Measurements from ENCODE around the gene SCYL1.

SCYL1 gene

DNA sequence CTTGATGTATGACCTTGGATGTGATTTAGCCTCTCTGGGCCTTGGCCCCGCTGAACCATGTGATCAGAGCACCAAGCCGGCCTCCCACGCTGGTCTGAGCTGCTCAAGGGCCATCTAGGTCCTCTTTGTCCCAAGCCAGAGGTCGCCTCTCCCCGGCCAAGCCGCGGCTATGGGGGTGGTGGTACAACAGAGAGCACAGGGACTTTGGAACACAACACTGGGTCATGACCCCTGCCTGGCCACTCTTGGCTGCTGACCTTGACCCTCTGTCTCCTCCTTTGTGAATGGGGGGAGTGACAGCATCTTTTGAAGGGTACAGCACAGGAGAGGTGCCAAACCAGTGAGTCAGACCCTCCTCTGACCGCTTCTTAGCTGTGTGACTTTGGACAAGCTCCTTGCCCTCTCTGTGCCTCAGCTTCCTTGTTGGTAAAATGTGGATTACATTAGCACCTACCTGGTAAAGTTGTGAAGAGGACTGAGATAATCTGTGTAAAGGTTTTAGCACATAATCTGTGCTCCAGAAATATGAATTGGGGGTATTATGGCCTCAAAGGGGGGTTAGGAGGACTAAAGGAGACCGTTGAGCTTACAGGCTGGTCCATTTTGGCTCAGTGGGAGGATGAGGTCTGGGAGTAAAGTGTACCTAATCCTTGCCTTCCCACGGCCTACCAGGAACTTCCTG lies 4.7 kb downstream of the SCYL1 start:
- no peak overlapping the region for H2AFZ ChIP-seq
- no peaks in the 10 kb centered on the region for H3K4me1 ChIP-seq
- no peaks in the 10 kb centered on the region for H3K36me3 ChIP-seq (ENCODE audit: control insufficient read depth, insufficient read depth, low read length)
- H3K27ac ChIP-seq, result no peak overlapping the region
- H3K4me2 ChIP-seq (ENCODE audit: low read length), result no peak overlapping the region
- H3K9me3 ChIP-seq (ENCODE audit: control insufficient read depth, low read length), result no peaks in the 10 kb centered on the region
- H3K79me2 ChIP-seq, result peaks cover 3% of the 10 kb centered on the region
- TF ChIP-seq CTCF (IDR thresholded peaks at IDR 0.05), result no peak
- H3K4me3 ChIP-seq (ENCODE audit: low read depth, low read length), result no peak overlapping the region
- no peaks in the 10 kb centered on the region for H3K27me3 ChIP-seq (ENCODE audit: control insufficient read depth, insufficient read depth, low read length)
- H3K9ac ChIP-seq, result no peak overlapping the region

DNA sequence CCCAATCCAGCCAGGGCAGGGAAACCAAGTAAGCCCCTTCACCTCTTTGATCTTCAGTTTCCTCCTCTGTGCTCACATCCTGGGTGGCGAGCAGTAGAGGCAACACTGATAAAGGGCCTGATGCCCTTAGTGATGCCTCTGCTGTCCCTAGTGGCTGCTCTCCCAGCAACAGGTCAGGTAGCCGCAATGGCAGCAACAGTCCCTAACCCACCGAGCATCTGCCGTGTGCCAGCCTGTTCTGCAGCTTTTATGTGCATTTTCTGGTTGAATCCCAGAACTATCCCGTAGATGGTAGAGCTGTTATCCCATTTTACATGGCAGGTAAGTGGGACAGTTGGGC lies 5.2 kb downstream of the SCYL1 start:
- TF ChIP-seq CTCF (IDR thresholded peaks at IDR 0.05), result no peak
- H3K27me3 ChIP-seq (ENCODE audit: control insufficient read depth, insufficient read depth, low read length), result no peaks in the 10 kb centered on the region
- H3K9ac ChIP-seq, result no peak overlapping the region
- H3K27ac ChIP-seq, result no peak overlapping the region
- no peak overlapping the region for H2AFZ ChIP-seq
- H3K4me2 ChIP-seq (ENCODE audit: low read length), result no peak overlapping the region
- H3K79me2 ChIP-seq, result peaks cover 3% of the 10 kb centered on the region
- no peaks in the 10 kb centered on the region for H3K4me1 ChIP-seq
- no peak overlapping the region for H3K4me3 ChIP-seq (ENCODE audit: low read depth, low read length)
- no peaks in the 10 kb centered on the region for H3K36me3 ChIP-seq (ENCODE audit: control insufficient read depth, insufficient read depth, low read length)
- H3K9me3 ChIP-seq (ENCODE audit: control insufficient read depth, low read length), result no peaks in the 10 kb centered on the region

DNA sequence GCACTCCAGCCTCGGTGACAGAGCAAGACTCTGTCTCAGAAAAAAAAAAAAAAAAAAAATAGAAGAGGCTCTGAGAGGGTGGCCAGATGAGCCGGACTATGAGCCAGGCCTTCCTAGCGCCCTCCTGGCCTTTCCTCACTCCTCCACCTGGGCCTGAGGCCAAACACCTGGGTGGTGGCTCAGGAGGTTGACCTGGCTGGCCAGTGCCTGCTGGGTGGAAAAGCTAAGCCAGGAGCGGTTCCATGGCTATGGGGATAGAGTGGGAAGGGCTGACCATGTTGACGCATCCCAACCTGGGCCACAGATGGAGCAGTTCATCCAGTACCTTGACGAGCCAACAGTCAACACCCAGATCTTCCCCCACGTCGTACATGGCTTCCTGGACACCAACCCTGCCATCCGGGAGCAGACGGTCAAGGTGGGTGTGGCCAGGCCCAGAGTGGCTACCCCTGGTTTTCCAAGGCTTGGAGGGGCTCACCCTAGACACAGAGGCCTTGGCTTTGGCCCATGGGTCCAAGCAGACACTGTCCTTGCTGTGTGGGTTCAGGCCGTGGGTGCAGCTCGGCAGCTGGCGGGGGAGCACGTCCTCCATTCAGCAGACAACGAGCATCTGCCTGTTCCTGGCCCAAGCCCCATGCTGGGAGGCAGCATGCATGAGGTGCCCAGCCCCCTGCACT lies 7.6 kb downstream of the SCYL1 start:
- H3K4me2 ChIP-seq (ENCODE audit: low read length), result no peak overlapping the region
- H3K9me3 ChIP-seq (ENCODE audit: control insufficient read depth, low read length), result no peaks in the 10 kb centered on the region
- TF ChIP-seq CTCF (IDR thresholded peaks at IDR 0.05), result no peak
- H3K27me3 ChIP-seq (ENCODE audit: control insufficient read depth, insufficient read depth, low read length), result no peaks in the 10 kb centered on the region
- H3K9ac ChIP-seq, result no peak overlapping the region
- no peak overlapping the region for H3K27ac ChIP-seq
- H3K4me3 ChIP-seq (ENCODE audit: low read depth, low read length), result no peak overlapping the region
- H3K4me1 ChIP-seq, result no peaks in the 10 kb centered on the region
- no peaks in the 10 kb centered on the region for H3K36me3 ChIP-seq (ENCODE audit: control insufficient read depth, insufficient read depth, low read length)
- H2AFZ ChIP-seq, result no peak overlapping the region
- no peaks in the 10 kb centered on the region for H3K79me2 ChIP-seq

DNA sequence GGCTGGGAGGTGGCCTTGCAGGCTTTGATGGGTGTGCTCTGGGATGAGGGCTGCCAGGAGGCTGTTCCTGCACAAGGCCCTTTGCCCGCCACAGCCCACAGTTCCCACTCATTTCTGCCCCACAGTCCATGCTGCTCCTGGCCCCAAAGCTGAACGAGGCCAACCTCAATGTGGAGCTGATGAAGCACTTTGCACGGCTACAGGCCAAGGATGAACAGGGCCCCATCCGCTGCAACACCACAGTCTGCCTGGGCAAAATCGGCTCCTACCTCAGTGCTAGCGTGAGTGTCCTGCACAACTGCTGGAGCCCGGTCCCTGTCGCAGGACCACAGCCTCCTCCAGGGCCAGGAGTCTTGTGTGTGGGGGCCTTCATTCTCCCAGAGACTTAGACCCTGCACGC lies 10.2 kb downstream of the SCYL1 start:
- no peaks in the 10 kb centered on the region for H3K36me3 ChIP-seq (ENCODE audit: control insufficient read depth, insufficient read depth, low read length)

More for the DNA sequence above, 10.2 kb downstream of the SCYL1 start:
- Histone ChIP-seq H3K4me2 (ENCODE audit: low read length) (no peak overlapping the region), H3K4me3 (ENCODE audit: low read depth, low read length) (no peak overlapping the region), H3K27me3 (ENCODE audit: control insufficient read depth, insufficient read depth, low read length) (no peaks in the 10 kb centered on the region), H3K79me2 (no peaks in the 10 kb centered on the region), H3K9ac (no peak overlapping the region), H3K4me1 (no peaks in the 10 kb centered on the region), H3K27ac (no peak overlapping the region), H2AFZ (no peak overlapping the region), H3K9me3 (ENCODE audit: control insufficient read depth, low read length) (no peaks in the 10 kb centered on the region)
- TF ChIP-seq CTCF (IDR thresholded peaks at IDR 0.05), result no peak
